SK-MEL-5 (cell line): ENCODE measurements around the gene PPM1N. TPM values are rescaled to one million over a fixed set of nuclear protein-coding genes. Genes with fewer than 3 reads are reported as not detected.
"Not testable (repeated sequence)": the region's sequence is repeated elsewhere in the genome, so short reads cannot be mapped to it uniquely, and the experiment has no call there.

Experiments used
- DNase-seq: peaks from one replicate; pipeline ENCODE4 v3.0.0-alpha.2; 2016; ENCODE audit warnings: low read depth, low spot score
- in situ Hi-C: cut with HindIII; loops from 2 replicates; pipeline ENCODE4 v1.10.0; 2016; ENCODE audit warnings: low sequenced_read_pairs, high pct_unique_total_duplicates, low pct_unique_long_range_greater_than_20kb
- total RNA-seq: library from RNA; depleted of rRNA; stranded (reverse); fragments of >200 nt; shearing (Covaris generic); gene quantifications from 2 replicates; pipeline ENCODE4 v1.2.3, GENCODE V29; 2014

The PPM1N gene
- total RNA-seq, 1 experiment from 2014 or later: 0.74 TPM

DNA sequence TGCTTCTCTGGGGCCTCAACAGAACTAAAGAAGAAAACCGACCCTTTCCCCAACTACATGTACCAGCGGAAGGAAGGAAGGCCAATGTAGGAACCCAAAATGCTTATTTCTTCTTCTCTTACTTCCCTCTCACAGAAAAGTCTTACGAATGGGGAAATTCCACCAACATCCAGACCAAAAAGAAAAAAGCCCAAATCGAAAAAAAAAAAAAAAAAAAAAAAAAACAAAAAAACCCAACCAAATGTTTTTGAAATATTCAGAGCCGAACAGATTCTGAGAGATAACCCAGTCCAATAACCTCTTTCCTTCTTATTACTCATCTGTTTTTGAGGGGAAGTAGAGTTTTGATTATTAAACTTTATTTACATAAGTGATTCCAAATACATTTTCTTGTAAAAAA lies 3.9 kb downstream of the PPM1N start:
- in situ Hi-C loops: no loop called here
- no peak for DNase-seq

DNA sequence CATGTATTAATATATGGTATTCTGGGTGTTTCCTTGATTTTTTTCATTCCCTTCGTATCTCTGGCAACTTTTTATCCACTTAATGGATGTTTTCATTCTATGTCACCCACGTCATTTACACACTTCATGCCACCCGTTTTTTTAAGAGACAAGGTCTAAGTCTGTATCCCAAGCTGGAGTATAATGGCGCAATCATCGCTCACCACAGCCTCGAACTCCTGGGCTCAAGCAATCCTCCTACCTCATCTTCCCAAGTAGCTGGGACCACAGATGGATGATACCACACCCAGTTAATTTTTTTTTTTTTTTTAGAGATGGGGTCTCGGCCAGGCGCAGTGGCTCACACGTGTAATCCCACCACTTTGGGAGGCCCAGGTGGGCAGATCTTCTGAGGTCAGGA lies 5.7 kb downstream of the PPM1N start:
- DNase-seq: no peak
- in situ Hi-C loops: no loop called here

DNA sequence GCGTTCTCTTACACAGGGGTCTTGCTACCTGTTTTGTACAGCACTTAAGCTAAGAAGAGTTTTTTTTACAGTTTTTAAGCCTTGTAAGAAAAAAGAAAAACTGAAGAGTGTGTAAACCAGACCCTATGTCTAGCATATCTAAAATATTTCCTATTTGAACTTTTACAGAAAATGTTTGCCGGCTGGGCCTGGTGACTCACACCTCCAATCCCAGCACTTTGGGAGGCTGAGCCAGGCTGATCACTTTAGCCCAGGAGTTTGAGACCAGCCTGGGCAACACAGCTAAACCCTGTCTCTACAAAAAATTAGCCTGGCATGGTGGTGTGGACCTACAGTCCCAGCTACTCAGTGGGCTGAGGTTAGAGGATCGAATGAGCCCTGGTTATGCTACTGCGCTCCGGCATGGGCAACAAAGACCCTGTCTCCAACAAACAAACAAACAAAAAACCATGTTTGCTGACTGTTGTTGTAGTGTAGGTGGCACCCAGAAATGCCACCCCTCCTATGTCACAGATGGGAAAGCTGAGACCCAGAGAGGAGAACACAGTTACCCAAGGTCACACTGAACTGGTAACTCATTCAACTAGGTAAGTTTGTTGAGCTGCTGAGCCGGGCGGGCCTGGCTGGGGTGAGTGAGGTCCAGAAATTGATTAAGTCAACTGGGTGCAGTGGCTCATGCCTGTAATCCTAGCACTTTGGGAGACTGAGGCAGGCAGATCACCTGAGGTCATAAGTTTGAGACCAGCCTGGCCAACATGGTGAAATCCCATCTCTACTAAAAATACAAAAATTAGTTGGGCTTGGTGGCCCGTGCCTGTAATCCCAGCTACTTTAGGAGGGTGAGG lies 7.1 kb downstream of the PPM1N start:
- in situ Hi-C loops: no loop called here
- no peak for DNase-seq

DNA sequence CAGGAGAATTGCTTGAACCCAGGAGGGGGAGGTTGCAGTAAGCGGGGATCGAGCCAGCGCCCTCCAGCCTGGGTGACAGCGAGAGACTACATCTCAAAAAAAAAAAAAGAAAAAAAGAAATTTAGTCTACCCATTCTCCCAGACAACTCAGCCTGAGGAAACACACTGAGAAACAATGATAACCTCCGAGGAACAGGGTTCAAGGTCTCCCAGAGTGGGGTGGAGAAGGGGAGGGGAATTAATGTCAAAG lies 7.7 kb downstream of the PPM1N start:
- no peak for DNase-seq
- in situ Hi-C loops: no loop called here

DNA sequence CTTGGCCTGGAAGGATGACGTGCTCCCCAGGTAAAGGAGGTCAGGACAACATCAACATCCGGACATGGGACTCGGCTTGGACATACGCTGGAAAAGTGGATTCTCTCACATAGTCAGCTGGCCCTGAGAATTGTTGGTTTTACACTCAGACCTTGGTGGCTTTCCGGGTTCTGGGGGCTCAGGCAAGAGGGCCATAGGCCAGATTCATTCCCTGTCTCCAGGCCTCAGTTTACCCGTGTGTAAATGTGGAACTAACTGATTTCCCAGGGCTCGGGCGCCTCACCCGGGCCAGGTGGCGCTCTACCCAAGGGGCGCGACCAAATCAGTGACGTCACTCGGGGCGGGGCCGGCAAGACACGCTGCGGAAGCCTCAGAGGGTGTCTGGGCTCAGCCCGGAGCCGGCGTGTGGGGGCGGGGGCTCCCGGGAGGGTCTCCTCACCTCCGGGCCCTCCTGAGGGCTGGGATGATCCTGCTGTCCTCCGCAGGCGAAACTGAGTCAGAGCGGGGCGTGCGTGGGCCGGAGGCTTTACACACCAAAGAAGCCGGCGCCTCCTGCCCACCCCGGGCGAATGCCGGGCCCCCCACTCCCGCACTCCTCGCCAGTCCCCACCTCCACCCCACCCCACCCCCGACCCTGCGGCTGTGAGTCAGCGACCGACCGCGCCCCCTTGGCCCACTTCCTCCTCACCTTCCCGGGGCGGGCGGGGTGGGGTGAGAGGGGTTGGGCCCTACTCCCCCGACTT lies 8.2 kb downstream of the PPM1N start:
- in situ Hi-C loops: no loop called here
- DNase-seq: peak; percentile 90

DNA sequence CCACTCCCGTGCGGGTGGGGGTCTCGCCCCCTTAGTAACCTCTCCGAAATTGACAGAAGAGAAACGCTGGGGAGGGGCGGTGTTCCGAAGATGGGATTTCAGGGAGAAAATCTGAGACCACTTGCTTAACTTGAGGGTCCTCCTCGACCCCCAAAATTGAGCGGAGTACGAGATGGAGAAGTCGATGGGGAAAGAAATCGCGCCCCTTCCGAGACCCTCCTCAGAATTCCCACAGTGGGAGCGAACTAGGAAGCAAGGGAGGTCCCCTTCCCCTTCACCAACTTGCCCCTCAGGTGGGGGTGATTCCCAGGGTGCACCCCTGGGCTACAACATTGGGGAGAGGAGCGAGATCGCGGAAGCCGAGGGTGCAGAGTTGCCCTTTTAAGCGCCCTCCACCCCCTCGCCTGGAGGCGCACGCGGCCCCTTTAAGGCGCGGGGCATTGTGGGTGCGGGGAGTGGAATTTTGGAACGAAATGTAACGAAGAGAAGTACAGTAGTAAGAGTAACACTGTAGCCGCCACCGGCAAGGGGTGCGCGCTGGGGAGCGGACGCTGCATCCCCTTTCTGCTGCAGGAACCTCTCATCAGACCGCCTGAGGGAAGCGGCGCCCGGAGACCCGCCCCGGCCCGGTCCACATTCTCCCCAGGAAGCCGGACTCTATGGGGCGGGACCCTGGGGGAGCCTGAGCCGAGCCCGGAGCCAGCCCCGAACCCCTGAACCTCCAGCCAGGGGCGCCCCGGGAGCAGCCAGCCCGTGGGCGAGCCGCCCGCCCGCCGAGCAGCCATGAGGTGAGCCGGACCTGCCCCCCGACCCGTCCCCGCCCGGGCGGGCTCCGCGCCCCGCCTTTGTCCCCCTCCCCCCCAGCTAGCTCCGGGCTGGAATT lies 9.0 kb downstream of the PPM1N start, which contains the start of gene VASP:
Gene VASP, plus strand, starts transcription at position 491 of the 883 bp plus-strand sequence. Its CDS starts 293 bp downstream, at position 784.
- peak; percentile 81 for DNase-seq
- in situ Hi-C loops: no loop called here

DNA sequence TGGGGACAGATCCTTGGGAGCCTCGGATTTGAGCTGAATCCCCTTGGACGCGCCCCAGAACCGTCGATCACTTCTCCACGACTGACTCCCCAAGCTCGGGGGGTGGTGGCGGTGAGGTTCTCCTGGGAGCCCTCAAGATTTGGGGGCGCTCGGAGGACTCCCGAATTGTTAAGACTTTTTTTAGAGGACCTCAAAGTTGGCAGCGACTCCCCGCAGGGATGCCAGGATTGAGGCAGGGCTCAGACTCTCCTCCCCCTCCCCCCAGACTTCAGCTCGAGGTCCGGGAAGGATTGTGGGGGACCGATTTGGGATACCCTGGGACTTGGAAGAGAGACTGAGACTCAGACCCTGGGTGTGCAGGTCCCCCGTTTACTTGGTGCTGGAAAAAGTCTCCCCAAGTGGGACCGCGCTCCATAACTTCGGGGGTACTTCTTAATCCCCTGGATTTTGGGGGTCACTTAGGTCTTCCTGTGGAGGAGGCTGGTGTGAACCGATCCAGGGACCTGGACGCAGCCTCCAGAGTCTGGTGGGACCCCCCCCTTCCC lies 9.7 kb downstream of the PPM1N start:
- in situ Hi-C loops: no loop called here
- no peak for DNase-seq

DNA sequence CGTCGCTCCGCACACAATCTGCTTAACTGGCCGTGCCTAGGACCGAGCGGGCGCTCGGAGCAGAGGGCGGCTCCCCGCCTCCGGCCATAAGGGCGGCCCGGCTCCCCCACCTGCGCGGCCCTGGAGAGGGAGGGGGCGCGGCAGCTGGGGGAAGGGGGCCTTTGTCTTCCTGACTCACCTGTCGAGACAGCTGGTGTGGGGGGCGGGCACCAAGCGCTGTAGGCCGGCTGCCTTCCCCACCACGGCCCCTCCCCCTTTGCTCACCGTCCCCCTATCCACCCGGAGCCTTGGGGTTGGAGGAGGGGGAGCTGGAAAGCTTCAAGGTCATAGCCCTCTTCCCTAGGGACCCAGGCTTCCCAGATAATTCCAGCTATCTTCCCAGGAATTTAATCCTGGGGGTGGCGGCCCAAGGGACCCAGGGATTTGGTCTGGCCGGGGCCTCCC lies 10.2 kb downstream of the PPM1N start:
- peak; percentile 28 for DNase-seq
- in situ Hi-C loops: no loop called here

DNA sequence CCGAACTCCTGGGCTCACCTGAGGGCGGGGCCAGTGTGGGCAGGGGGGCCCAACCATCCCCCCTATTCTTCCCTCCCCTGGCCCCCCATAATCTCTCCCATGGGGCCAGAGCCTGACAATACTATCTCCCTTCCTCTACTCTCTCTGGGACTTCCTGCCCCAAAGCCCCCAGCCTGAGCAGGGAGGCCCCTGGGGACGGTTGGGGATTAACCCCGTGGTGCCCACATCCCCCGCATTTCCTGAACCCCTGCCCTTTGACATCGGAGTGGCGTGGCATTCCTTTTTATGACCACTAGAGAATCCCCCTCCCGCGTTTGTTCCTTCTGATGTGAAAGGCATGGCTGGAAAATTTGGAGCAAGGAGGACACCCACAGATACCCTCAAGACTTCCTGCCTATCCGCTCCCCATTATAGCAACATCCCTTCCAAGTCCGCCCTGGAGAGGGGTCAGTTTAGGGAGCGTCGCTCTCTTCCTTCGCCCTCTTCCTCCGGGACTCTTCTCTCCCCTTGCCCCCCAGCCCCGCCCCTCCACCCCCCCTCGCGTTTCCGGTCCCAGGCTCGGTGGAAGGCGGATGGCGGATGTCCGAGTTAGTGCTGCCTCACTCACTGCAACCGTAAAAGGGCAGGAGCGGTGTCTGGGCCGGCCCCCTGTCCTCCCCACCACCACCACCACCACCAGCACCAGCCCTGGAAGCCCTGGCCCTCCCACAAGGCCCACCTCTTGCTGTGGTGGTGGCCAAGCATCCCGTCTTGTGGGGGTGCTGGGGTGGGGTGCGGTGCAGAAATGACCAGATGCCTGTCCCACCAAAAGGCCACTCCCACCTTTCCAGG lies 10.8 kb downstream of the PPM1N start:
- peak; percentile 39 for DNase-seq
- in situ Hi-C loops: no loop called here

DNA sequence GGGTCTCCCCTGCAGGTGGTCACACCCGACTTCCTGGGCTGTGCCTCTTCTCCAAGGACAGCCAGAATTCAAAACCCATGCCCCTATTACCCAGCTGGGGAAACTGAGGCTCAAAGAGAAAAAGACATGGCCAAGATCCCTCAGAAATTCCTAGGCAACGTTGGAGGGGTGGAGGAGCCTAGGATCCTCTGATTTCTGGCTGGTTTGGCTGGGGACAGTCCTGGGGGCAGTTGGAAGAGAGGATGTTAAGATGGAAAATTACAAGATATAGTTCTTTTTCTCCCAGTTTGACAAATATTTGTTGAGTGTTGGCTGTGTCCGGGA lies 11.4 kb downstream of the PPM1N start:
- no peak for DNase-seq

DNA sequence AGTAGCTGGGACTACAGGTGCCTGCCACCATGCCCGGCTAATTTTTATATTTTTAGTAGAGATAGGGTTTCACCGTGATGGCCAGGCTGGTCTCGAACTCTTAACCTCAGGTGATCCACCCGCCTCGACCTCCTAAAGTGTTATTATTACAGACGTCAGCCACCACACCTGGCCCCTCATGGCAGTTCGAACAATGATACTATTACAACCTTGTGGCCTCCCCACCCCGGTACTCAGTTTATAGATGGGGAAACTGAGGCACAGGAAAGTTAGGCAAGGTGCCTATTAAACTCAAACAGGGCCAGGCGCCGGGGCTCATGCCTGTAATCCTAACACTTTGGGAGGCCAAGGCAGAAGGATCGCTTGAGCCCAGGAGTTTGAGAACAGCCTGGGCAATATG lies 12.1 kb downstream of the PPM1N start:
- in situ Hi-C loops, DNase-seq: not testable (repeated sequence)

More for the DNA sequence above, 11.4 kb downstream of the PPM1N start:
- in situ Hi-C loops: no loop called here

DNA sequence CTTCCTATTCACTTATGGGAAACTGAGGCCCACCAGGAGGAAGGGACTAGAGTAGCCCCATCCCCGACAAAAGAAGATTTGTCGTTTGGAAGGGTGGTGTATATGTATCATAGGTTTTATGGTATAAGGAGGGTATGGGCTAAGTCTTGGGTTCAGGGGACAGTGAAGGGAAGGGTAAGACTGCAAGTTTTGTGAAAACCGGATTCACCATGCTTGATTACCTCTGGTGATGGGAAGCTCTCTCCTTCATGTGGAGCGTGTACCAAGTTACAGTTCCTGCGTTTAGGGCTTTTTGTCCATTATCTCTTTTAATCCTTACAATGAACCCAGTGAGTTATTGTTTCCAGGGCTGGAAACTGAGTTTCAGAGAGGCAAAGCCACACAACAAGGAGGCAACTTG lies 12.8 kb downstream of the PPM1N start:
- in situ Hi-C loops: no loop called here
- DNase-seq: no peak

DNA sequence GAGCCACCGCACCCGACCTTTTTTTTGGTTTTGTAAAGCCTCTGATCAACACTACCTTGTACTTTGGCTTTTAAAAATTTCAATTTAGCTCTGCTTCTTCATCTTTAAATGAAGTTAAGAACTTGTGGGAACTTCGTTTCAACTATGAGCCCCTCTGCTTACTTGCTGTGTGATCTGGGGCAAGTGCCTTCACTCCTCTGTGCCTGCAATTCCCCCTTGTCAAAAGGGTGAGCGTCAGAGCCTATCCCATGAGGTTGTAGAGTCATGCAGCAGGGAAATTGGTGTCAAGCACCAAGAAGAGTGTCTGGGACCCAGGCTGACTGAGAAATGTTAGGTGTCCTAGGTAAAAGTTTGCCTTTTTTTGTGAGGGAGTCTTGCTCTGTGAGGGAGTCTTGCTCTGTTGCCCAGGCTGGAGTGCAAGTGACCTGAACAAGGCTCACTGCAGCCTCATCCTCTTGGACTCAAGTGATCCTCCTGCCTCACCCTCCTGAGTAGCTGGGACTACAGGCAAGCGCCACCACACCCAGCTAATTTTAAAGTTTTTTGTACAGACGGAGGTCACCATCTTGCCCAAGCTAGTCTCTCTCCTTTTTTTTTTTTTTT lies 14.7 kb downstream of the PPM1N start:
- in situ Hi-C loops: no loop called here

DNA sequence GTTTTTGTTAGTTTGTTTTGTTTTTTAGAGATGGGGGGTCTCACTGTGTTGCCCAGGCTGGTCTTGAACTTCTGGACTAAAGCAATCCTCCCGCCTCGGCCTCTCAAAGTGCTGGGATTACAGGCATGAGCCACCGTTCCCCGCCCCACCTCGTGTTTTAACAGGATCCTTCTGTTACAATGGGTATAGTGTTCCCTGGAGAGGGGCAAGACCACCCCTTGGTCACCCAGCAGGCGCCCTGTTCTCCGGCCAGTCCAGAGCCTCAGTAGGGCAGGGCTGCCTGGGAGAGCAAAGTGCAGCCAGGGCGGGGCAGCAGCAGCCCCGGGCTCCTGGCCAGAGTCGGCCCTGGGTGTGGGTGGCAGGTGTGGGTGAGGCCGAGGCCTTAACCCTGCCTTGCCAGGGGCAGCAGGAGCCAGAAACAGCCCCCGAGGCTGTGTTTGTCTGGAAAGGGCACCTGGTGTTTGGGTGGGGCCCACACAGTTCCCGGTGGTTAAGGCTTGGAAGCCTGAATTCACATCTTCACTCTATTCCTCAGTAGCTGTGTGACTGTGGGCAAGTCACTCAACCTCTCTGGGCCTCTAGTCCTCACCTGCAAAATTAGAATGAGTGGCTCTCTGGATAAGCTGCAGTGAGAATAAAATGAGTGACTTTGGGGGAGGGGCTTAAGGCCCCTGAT lies 16.3 kb downstream of the PPM1N start:
- DNase-seq: no peak
- in situ Hi-C loops: no loop called here

More for the DNA sequence above, 14.7 kb downstream of the PPM1N start:
- DNase-seq: no peak

DNA sequence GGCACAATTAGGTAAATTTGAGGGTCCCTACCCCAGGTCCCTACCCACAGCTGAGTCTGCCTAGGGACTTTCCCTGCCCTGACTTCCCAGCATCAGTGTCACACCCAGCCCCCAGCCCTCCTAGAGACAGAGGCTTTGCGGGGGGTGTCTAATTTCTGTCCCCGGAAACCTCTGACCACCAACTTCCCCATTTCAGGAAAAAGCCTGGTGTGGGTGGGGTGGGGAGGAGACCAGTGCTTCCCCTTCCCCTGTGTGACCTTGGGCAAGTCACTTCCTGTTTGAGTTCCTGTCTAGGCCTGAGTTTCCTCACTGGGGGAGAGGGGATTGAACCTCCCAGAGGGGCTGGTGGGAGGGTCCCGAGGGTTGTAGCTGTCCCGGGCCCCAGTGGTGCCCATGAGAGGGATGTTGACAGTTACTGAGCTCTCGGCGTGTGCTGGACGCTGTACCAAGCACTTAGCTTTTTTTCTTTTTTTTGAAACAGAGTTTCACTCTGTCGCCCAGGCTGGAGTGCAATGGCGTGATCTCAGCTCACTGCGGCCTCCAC lies 16.9 kb downstream of the PPM1N start:
- no peak for DNase-seq
- in situ Hi-C loops: no loop called here

DNA sequence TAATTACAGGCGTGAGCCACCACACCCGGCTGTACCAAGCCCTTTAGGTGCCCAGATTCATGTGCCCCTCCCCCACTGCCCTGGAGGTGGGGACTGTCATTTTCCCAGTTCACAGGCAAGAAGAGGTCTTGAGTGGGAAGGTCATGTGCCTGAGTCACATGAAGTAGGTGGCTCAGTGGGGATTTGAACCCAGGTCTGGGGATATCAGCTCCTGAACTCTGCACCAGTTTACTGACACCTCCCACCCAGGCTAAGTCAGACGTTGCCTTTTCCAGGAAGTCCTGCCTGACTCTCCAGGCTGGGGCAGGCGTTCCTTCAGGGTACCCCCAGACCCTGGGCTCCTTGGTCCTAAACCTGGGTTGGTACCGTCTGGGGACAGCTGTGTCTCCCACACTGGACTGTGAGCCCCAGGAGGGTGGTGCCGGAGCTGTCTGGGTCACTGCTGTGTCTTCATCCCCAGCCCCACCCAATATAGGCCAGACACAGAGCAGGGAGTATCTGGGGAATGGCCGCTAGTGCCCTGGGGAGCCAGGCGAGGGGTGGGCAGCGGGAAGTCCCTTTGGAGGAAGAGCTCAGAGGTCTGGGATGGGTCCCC lies 17.7 kb downstream of the PPM1N start:
- DNase-seq: no peak
- in situ Hi-C loops: no loop called here
